Heart left ventricle (tissue), 16 donors: ENCODE measurements around the gene AHNAK2. TPM values are rescaled to one million over a fixed set of nuclear protein-coding genes. Genes with fewer than 3 reads are reported as not detected.

Experiments
- ATAC-seq, 4 donors: fragments of 200-7000 bp; cut with Tn5 transposase; one replicate each; pipeline ENCODE4 v1.9.1; 2020 to 2022; ENCODE audit warnings: moderate library complexity in 4 of 4, mild to moderate bottlenecking in 3 of 4, moderate number of reproducible peaks in 1 of 4
- DNase-seq, 5 donors: peaks; one replicate each; pipeline ENCODE4 v3.0.0-alpha.2; 2020
- H3K27ac ChIP-seq, 12 donors: fragments of 200-600 bp; sonication (generic) in 4 of 12; one replicate each; pipeline versions ENCODE4 v1.5.0 to v1.8.0; 2016 to 2022; ENCODE audit warnings: mild to moderate bottlenecking in 2 of 12
- H3K27me3 ChIP-seq, 9 donors: fragments of 200-600 bp; sonication (generic) in 2 of 9; one replicate each; pipeline versions ENCODE4 v1.5.1 to v1.8.0; 2016 to 2022; ENCODE audit warnings: mild to moderate bottlenecking in 3 of 9
- H3K36me3 ChIP-seq, 9 donors: fragments of 200-600 bp; sonication (generic) in 2 of 9; one replicate each; pipeline versions ENCODE4 v1.5.0 to v1.8.0; 2018 to 2022; ENCODE audit warnings: mild to moderate bottlenecking in 2 of 9
- H3K4me1 ChIP-seq, 12 donors: fragments of 200-600 bp; sonication (generic) in 4 of 12; one replicate each; pipeline versions ENCODE4 v1.5.0 to v1.8.0; 2016 to 2022; ENCODE audit warnings: mild to moderate bottlenecking in 3 of 12
- H3K4me3 ChIP-seq, 12 donors: fragments of 200-600 bp; sonication (generic) in 4 of 12; one replicate each; pipeline versions ENCODE4 v1.5.0 to v1.8.0; 2017 to 2022; ENCODE audit warnings: mild to moderate bottlenecking in 9 of 12, moderate library complexity in 4 of 12
- H3K9me3 ChIP-seq, 12 donors: fragments of 200-600 bp; sonication (generic) in 4 of 12; one replicate each; pipeline versions ENCODE4 v1.5.0 to v1.8.0; 2016 to 2022; ENCODE audit warnings: mild to moderate bottlenecking in 1 of 12
- POLR2A ChIP-seq, 2 donors: fragments of 450-650 bp; IDR thresholded peaks; one replicate each; pipeline ENCODE4 v1.6.1; 2017; ENCODE audit warnings: antibody characterized with exemption in 2 of 2, mild to moderate bottlenecking in 2 of 2, moderate library complexity in 2 of 2
- WGBS, 4 donors: extraction: QIAGEN DNeasy Blood & Tissue Kit in 2 of 4; methylation state at CpG; one replicate each; pipeline versions ENCODE4 v1.1.5 to v1.1.7; 2013 to 2018; 5-methylcytosine and 5-hydroxymethylcytosine counted together
- intact Hi-C, 10 donors: fragments of 100-400 bp; cut with DNase I; formaldehyde crosslinking; loops; one replicate each; pipeline versions ENCODE4 v1.11.1 to v1.14.2; 2022
- polyA plus RNA-seq, 2 donors: library from polyadenylated mRNA; stranded (reverse); fragments of 200-250 nt; gene quantifications; one replicate each; pipeline ENCODE4 v1.2.3, GENCODE V29; 2013
- total RNA-seq, 9 donors: library from RNA; depleted of rRNA in 2 of 9; stranded (reverse); fragments of >200 nt in 2 of 9; fragmentation: NEBNext Ultra II Directional in 3 of 9; extraction: Animal tissue kit (Norgen Biotek cat#: 25700) in 3 of 9; gene quantifications; one replicate each; pipeline versions ENCODE4 v1.1.0 to v1.2.4, GENCODE V29; 2016 to 2023
- TF ChIP-seq, protein P1 (sequence below), 12 donors: fragments of 200-600 bp; sonication (generic) in 4 of 12; IDR thresholded peaks; one replicate each; pipeline versions ENCODE4 v1.5.0 to v1.8.0; 2018 to 2022; ENCODE audit warnings: antibody characterized with exemption in 12 of 12, mild to moderate bottlenecking in 5 of 12
- donor health status: ischemic (EF 13 %, LVEDD 7.1; RV severe dilation, severe dysfunction).
- donor health status: healthy with polysubstance abuse.
- donor health status: DM: no; HTN: yes; CAD: no.
- donor health status: DM: no; HTN: no; CAD: no.
- donor health status: ischemic (EF 25% LVEDD 6.9; RV normal size, moderate dysfunction).
- donor health status: ischemic (EF 25% LVEDD 5.7; RV mildly dilated, moderate dysfunction).
- donor health status: healthy.
- donor health status: DM: yes; HTN: yes; CAD: no.
- donor health status: ischemic (EF 35%, LVEDD 5.7; RV mildly dilated, moderate dysfunction).
- donor health status: nonischemic (EF 11% LVEDD 7.7; RV severe dilation, severe dysfunction).
- donor health status: DM: yes; HTN: yes; CAD: no.
- donor health status: PGD.
- donor health status: ischemic (EF 29% LVEDD 5.4; RV normal size, mild dysfunction).
- donor health status: nonischemic (EF 23%, LVEDD 6.1; RV moderate dilation, normal function).

The AHNAK2 gene
- total and polyA plus RNA-seq, 11 donors: 1.5 to 22.3 (median 2.9) TPM

DNA sequence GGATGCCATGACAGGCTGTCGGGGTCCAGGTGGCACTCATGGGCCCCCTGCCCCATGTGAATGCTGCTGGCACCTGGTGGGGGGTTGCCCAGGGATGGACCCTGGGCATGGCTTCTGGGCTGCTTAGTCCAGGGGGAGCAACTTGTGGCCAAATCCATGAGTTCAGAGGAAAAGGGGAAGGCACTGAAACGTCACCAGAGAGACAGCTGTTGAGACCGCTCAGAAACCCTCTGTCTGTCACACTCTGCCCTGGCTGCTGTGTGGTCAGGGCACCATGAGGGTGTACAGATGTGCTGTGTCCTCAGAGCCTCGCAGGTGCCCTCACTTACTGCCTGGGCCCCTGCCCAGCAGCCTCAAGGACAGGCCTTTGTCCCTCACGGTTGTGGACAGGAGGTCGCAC is 16.8 kb upstream of the AHNAK2 start:
- Histone ChIP-seq H3K9me3 (peaks cover 0 to 4% (median 0%) of the 10 kb centered on the region in 12 donors), H3K27me3 (no peaks in the 10 kb centered on the region), H3K4me3 (no peak overlapping the region), H3K27ac (no peak overlapping the region), H3K4me1 (no peaks in the 10 kb centered on the region), H3K36me3 (peaks cover 0 to 28% (median 0%) of the 10 kb centered on the region in 9 donors)
- TF ChIP-seq, protein P1, sequence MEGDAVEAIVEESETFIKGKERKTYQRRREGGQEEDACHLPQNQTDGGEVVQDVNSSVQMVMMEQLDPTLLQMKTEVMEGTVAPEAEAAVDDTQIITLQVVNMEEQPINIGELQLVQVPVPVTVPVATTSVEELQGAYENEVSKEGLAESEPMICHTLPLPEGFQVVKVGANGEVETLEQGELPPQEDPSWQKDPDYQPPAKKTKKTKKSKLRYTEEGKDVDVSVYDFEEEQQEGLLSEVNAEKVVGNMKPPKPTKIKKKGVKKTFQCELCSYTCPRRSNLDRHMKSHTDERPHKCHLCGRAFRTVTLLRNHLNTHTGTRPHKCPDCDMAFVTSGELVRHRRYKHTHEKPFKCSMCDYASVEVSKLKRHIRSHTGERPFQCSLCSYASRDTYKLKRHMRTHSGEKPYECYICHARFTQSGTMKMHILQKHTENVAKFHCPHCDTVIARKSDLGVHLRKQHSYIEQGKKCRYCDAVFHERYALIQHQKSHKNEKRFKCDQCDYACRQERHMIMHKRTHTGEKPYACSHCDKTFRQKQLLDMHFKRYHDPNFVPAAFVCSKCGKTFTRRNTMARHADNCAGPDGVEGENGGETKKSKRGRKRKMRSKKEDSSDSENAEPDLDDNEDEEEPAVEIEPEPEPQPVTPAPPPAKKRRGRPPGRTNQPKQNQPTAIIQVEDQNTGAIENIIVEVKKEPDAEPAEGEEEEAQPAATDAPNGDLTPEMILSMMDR (IDR thresholded peaks at IDR 0.05): no peak
- TF ChIP-seq POLR2A (IDR thresholded peaks at IDR 0.05): no peak
- DNase-seq (no peak), ATAC-seq (no peak)
- intact Hi-C loops: no loop called here
- WGBS, 4 donors: 89 to 100% (median 92%) methylated on average over 4 to 6 of the region's 6 CpGs

- ATAC-seq: no peak
- Histone ChIP-seq H3K36me3 (peaks cover 0 to 28% (median 0%) of the 10 kb centered on the region in 9 donors), H3K27me3 (no peaks in the 10 kb centered on the region), H3K4me3 (no peak overlapping the region), H3K27ac (no peak overlapping the region), H3K4me1 (no peaks in the 10 kb centered on the region), H3K9me3 (no peaks in the 10 kb centered on the region)
- WGBS, 4 donors: 85 to 88% (median 86%) methylated on average over 22 of the region's 22 CpGs
- no peak for DNase-seq
- no peak for TF ChIP-seq POLR2A (IDR thresholded peaks at IDR 0.05)
- TF ChIP-seq, protein P1 (IDR thresholded peaks at IDR 0.05): no peak
- intact Hi-C loops: no loop called here
Measured at GRCh38 chr14:104993808-104994591, 15.8 kb upstream of the AHNAK2 start.

GRCh38 chr14:104993306-104993705 is 15.1 kb upstream of the AHNAK2 start:
- WGBS, 4 donors: 92 to 96% (median 94%) methylated on average over 12 of the region's 12 CpGs
- DNase-seq: no peak
- Histone ChIP-seq H3K36me3 (peaks cover 0 to 28% (median 0%) of the 10 kb centered on the region in 9 donors), H3K4me1 (no peaks in the 10 kb centered on the region), H3K4me3 (no peak overlapping the region), H3K27me3 (no peaks in the 10 kb centered on the region), H3K27ac (no peak overlapping the region), H3K9me3 (no peaks in the 10 kb centered on the region)
- TF ChIP-seq, protein P1 (IDR thresholded peaks at IDR 0.05): no peak
- no peak for TF ChIP-seq POLR2A (IDR thresholded peaks at IDR 0.05)
- ATAC-seq: no peak
- intact Hi-C loops: no loop called here

- H3K4me3 ChIP-seq: no peak overlapping the region
- H3K36me3 ChIP-seq: peaks cover 0 to 28% (median 0%) of the 10 kb centered on the region in 9 donors
- DNase-seq (no peak), ATAC-seq (no peak)
- 92 to 96% (median 94%) methylated on average over 11 of the region's 11 CpGs for WGBS, 4 donors
- peaks cover 0 to 4% (median 0%) of the 10 kb centered on the region in 12 donors for H3K4me1 ChIP-seq
- H3K27ac ChIP-seq: no peak overlapping the region
- no peaks in the 10 kb centered on the region for H3K9me3 ChIP-seq
- intact Hi-C loops: no loop called here
- H3K27me3 ChIP-seq: no peaks in the 10 kb centered on the region
- TF ChIP-seq, protein P1 (IDR thresholded peaks at IDR 0.05): no peak
- TF ChIP-seq POLR2A (IDR thresholded peaks at IDR 0.05): no peak
Measured at GRCh38 chr14:104992501-104992900, 14.3 kb upstream of the AHNAK2 start.
